GM12878 (cell line): ENCODE data around the gene DPP4. TPM values are rescaled to one million over a fixed set of nuclear protein-coding genes. Genes with fewer than 3 reads are reported as not detected.

ENCODE experiments used
- ATAC-seq: fragments of 200-7000 bp; cut with Tn5 transposase; 3 replicates; pipeline ENCODE4 v1.9.1; 2020; ENCODE audit warnings: mild to moderate bottlenecking, moderate library complexity
- BruUV-seq: library from RNA; stranded (reverse); fragments of 400-500 nt; replicated peaks from 2 replicates; lab custom pipeline; 2021; lab: Mats Ljungman, UMichigan
- CTCF ChIA-PET: fragments of 300-600 bp; sonication (Branson Sonifier 250); formaldehyde crosslinking; extraction: SDS; loops from one replicate; lab custom pipeline; 2021; ENCODE audit warnings: inconsistent platforms; lab: Yijun Ruan, JAX
- POLR2A ChIA-PET: fragments of 350-600 bp; formaldehyde crosslinking; extraction: SDS; loops from one replicate; lab custom pipeline; 2021; ENCODE audit warnings: inconsistent platforms; lab: Charles Lee
- RAD21 ChIA-PET: fragments of 300-600 bp; sonication (Branson Sonifier 250); formaldehyde crosslinking; loops from one replicate; lab custom pipeline; 2023; ENCODE audit warnings: antibody characterized with exemption; ENCODE audit not compliant: unreplicated experiment; lab: Charles Lee
- SMC1A ChIA-PET: fragments of 300-600 bp; sonication (Branson Sonifier 250); formaldehyde crosslinking; loops from one replicate; lab custom pipeline; 2023; ENCODE audit not compliant: unreplicated experiment, uncharacterized antibody; lab: Charles Lee
- DNase-seq: peaks from one replicate; pipeline ENCODE4 v3.0.0-alpha.2; 2011; ENCODE audit warnings: low read depth, low spot score
- FAIRE-seq: peaks from 3 replicates; lab custom pipeline; 2011; peaks lifted over from hg19 to GRCh38; lab: Jason Lieb, UNC
- H2AFZ ChIP-seq: 2 replicates; pipeline ENCODE4 v1.6.0; 2011; ENCODE audit warnings: low read depth, low read length, control low read depth; ENCODE audit not compliant: control insufficient read depth
- H3K27ac ChIP-seq: 2 replicates; pipeline ENCODE4 v1.5.1; 2011; ENCODE audit warnings: control low read depth; ENCODE audit not compliant: control insufficient read depth, insufficient read depth
- H3K27me3 ChIP-seq, 2 experiments: replicated peaks in 1 of 2; 2 replicates each; pipeline versions ENCODE4 v1.6.0 to v1.6.1; 2011; ENCODE audit warnings: low read length in 1 of 2; ENCODE audit not compliant: control insufficient read depth in 2 of 2, insufficient read depth in 2 of 2
- H3K36me3 ChIP-seq, 2 experiments: 2 replicates each; pipeline ENCODE4 v1.5.1; 2011; ENCODE audit warnings: low read length in 1 of 2; ENCODE audit not compliant: control insufficient read depth in 2 of 2, insufficient read depth in 2 of 2
- H3K4me1 ChIP-seq: 2 replicates; pipeline ENCODE4 v1.6.1; 2011; ENCODE audit warnings: mild to moderate bottlenecking, low read length, moderate library complexity, mixed read lengths; ENCODE audit not compliant: control insufficient read depth, insufficient read depth
- H3K4me2 ChIP-seq: 2 replicates; pipeline ENCODE4 v1.6.0; 2011; ENCODE audit warnings: control low read depth; ENCODE audit not compliant: control insufficient read depth, insufficient read depth
- H3K4me3 ChIP-seq: fragments of 200-600 bp; sonication (generic); 2 replicates; pipeline ENCODE4 v1.5.1; 2016
- H3K79me2 ChIP-seq: 2 replicates; pipeline ENCODE4 v1.6.0; 2011; ENCODE audit warnings: low read length; ENCODE audit not compliant: control insufficient read depth, insufficient read depth
- H3K9ac ChIP-seq: 2 replicates; pipeline ENCODE4 v1.8.0; 2011; ENCODE audit warnings: low read length, control low read depth, mixed read lengths; ENCODE audit not compliant: control insufficient read depth, insufficient read depth
- H3K9me3 ChIP-seq: replicated peaks from 3 replicates; pipeline ENCODE4 v1.5.1; 2011; ENCODE audit warnings: mild to moderate bottlenecking, low read length; ENCODE audit not compliant: control insufficient read depth, insufficient read depth
- H4K20me1 ChIP-seq: 2 replicates; pipeline ENCODE4 v1.6.0; 2011; ENCODE audit not compliant: control insufficient read depth, insufficient read depth
- BMI1 ChIP-seq: fragments of 450-650 bp; IDR thresholded peaks from 2 replicates; pipeline ENCODE4 v1.6.1; 2016; ENCODE audit warnings: mild to moderate bottlenecking, moderate library complexity, borderline replicate concordance
- CBX5 ChIP-seq: sonication (generic); IDR thresholded peaks from 2 replicates; pipeline ENCODE4 v1.6.1; 2016; ENCODE audit warnings: low read depth, moderate library complexity, mild to moderate bottlenecking, inconsistent platforms
- CHD2 ChIP-seq: IDR thresholded peaks from 2 replicates; pipeline ENCODE4 v1.6.1; 2011; ENCODE audit warnings: low read depth, low read length, improper control_type of control experiment, borderline replicate concordance
- CREB1 ChIP-seq: IDR thresholded peaks from 2 replicates; pipeline ENCODE4 v1.6.1; 2012; ENCODE audit warnings: low read depth, mild to moderate bottlenecking, inconsistent platforms
- EGR1 ChIP-seq, 2 experiments: IDR thresholded peaks; 1 replicate in 1 of 2; 2 replicates in 1 of 2; pipeline ENCODE4 v1.6.1; 2011 to 2012; ENCODE audit warnings: low read depth in 2 of 2, low read length in 2 of 2, borderline replicate concordance in 1 of 2, mild to moderate bottlenecking in 1 of 2, moderate library complexity in 1 of 2
- ESRRA ChIP-seq: IDR thresholded peaks from 2 replicates; pipeline ENCODE4 v1.6.1; 2012; ENCODE audit warnings: mild to moderate bottlenecking, low read length, improper control_type of control experiment
- ETV6 ChIP-seq, 2 experiments: fragments of 450-650 bp in 1 of 2; IDR thresholded peaks in 1 of 2; conservative IDR thresholded peaks in 1 of 2; 2 replicates each; pipeline ENCODE4 v1.6.1; 2014; ENCODE audit warnings: antibody characterized with exemption in 1 of 2, borderline replicate concordance in 1 of 2, low read depth in 1 of 2, mild to moderate bottlenecking in 1 of 2, moderate library complexity in 1 of 2
- FOXK2 ChIP-seq: fragments of 450-650 bp; IDR thresholded peaks from 2 replicates; pipeline ENCODE4 v1.6.1; 2017; ENCODE audit warnings: mild to moderate bottlenecking, moderate library complexity
- FOXM1 ChIP-seq: IDR thresholded peaks from 2 replicates; pipeline ENCODE4 v1.6.1; 2012; ENCODE audit warnings: low read depth, mild to moderate bottlenecking, inconsistent platforms, low read length, moderate library complexity
- IKZF2 ChIP-seq, 2 experiments: fragments of 450-650 bp; IDR thresholded peaks; 2 replicates each; pipeline ENCODE4 v1.6.1; 2017; ENCODE audit warnings: mild to moderate bottlenecking in 2 of 2, moderate library complexity in 2 of 2
- IRF4 ChIP-seq: IDR thresholded peaks from 2 replicates; pipeline ENCODE4 v1.6.1; 2011; ENCODE audit warnings: low read depth, low read length
- KAT2A ChIP-seq: conservative IDR thresholded peaks from 2 replicates; pipeline ENCODE4 v1.6.1; 2011; ENCODE audit warnings: low read depth, low read length; ENCODE audit not compliant: control insufficient read depth
- MEF2B ChIP-seq: fragments of 450-650 bp; IDR thresholded peaks from 2 replicates; pipeline ENCODE4 v1.6.1; 2018; ENCODE audit warnings: mild to moderate bottlenecking, moderate library complexity; ENCODE audit not compliant: partially characterized antibody, poor library complexity, severe bottlenecking
- NR2F1 ChIP-seq: fragments of 450-650 bp; conservative IDR thresholded peaks from 2 replicates; pipeline ENCODE4 v1.6.1; 2017; ENCODE audit warnings: mild to moderate bottlenecking
- POLR2AphosphoS2 ChIP-seq: IDR thresholded peaks from 2 replicates; pipeline ENCODE4 v1.6.1; 2011; ENCODE audit warnings: low read depth, mild to moderate bottlenecking, low read length, improper control_type of control experiment, moderate library complexity
- SIX5 ChIP-seq: IDR thresholded peaks from 2 replicates; pipeline ENCODE4 v1.6.1; 2011; ENCODE audit warnings: mild to moderate bottlenecking, low read depth, low read length, moderate library complexity; ENCODE audit not compliant: severe bottlenecking
- SUPT20H ChIP-seq: IDR thresholded peaks from 2 replicates; pipeline ENCODE4 v1.6.1; 2011; ENCODE audit warnings: low read depth, mild to moderate bottlenecking, low read length, moderate library complexity, borderline replicate concordance; ENCODE audit not compliant: control insufficient read depth
- TCF12 ChIP-seq: IDR thresholded peaks from 2 replicates; pipeline ENCODE4 v1.6.1; 2011; ENCODE audit warnings: low read depth, mild to moderate bottlenecking, low read length
- WGBS: methylation state at CpG from one replicate; pipeline ENCODE4 v1.1.6; 2016; ENCODE audit warnings: low lambda C conversion rate; ENCODE audit not compliant: insufficient replicate concordance, insufficient coverage; ENCODE audit errors: missing lambda C conversion rate; 5-methylcytosine and 5-hydroxymethylcytosine counted together
- in situ Hi-C: fragments of 300-500 bp; cut with MboI; formaldehyde crosslinking; loops from 9 replicates; pipeline ENCODE4 v1.14.3; 2018; ENCODE audit warnings: mixed read lengths
- intact Hi-C: fragments of 100-400 bp; cut with micrococcal nuclease; formaldehyde crosslinking; loops from one replicate; pipeline ENCODE4 v1.14.2; 2022; ENCODE audit not compliant: unreplicated experiment
- polyA plus RNA-seq, 11 experiments: library from polyadenylated mRNA; depleted of rRNA in 4 of 11; unstranded in 6 of 11; stranded (reverse) in 5 of 11; fragments of >200 nt; fragmentation: Nextera tagmentation in 4 of 11; fragmentation: Illumina TruSeq in 1 of 11; extraction: Ambion mirVana in 4 of 11; extraction: Trizol in 1 of 11; gene quantifications; 1 replicate in 1 of 11; 2 replicates in 10 of 11; pipeline versions ENCODE4 v1.2.1 to v1.2.3, GENCODE V29; 2011 to 2016; ENCODE audit warnings: inconsistent platforms in 2 of 11, missing spikeins in 2 of 11, low read depth in 1 of 11
- total RNA-seq, 4 experiments: library from RNA; depleted of rRNA in 3 of 4; stranded (reverse); fragments of >200 nt in 3 of 4; fragmentation: Illumina TruSeq in 1 of 4; extraction: Trizol in 1 of 4; gene quantifications; 2 replicates each; pipeline versions ENCODE4 v1.2.1 to v1.2.3, GENCODE V29; 2013 to 2021
- TF ChIP-seq, protein P1 (sequence below): IDR thresholded peaks from 2 replicates; pipeline ENCODE4 v1.6.1; 2012; ENCODE audit warnings: low read depth, low read length, improper control_type of control experiment

DPP4 gene
- total and polyA plus RNA-seq, 10 of the 15 experiments (the other 5 are each of a cell fraction or from before 2014, with no cell fraction given) = 4.1 to 11.4 (median 9.3) TPM

DNA sequence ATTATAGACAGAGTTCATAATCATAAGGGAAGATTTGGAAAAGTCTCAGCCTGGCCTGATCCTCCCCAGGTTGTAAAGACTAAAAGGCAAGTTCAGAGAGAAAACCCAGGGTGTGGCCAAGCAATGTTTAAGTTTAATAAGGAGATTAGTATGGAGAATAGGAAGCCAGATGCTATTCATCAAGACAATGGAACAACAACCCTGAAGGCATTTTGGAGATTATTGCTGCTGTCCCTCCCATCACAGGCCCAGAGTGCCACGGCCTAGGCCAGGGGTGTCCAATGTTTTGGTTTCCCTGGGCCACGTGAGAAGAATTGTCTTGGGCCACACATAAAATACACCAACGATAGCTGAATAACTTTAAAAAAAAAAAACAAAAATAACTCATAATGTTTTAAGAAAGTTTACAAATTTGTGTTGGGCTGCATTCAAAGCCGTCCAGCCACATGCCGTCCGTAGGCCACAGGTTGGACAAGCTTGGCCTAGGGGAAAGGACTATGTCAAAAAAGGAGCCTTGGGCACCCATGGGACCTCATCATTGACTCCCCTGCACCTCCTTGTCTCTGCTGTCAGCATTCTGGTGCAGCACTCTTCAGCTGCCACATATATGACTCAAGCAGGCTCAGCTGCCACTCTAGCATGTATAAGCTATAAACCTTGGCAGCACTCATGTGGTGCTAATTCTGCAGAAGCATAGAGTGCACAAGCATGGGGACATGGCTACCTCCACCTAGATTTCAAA lies 20.8 kb downstream of the DPP4 start:
- 53% methylated on average over 6 of the region's 6 CpGs for WGBS
- no TSS peak for BruUV-seq
- ChIA-PET RAD21 (no interaction called here), SMC1A (interaction anchor here (1.6 kb wide), 1 partner anchor 18 kb away, joined by 4 read pairs; no protein-coding TSS in a partner anchor), POLR2A (no interaction called here), CTCF (interaction anchor here (0.7 kb wide), 1 partner anchor 22 kb away, joined by 3 read pairs; no protein-coding TSS in a partner anchor)
- Histone ChIP-seq H3K27me3 (no peaks in the 10 kb centered on the region), H3K27ac (no peak overlapping the region), H4K20me1 (no peaks in the 10 kb centered on the region), H2AFZ (no peak overlapping the region), H3K4me2 (no peak overlapping the region), H3K4me3 (no peak overlapping the region), H3K36me3 (no peaks in the 10 kb centered on the region), H3K9ac (no peak overlapping the region), H3K4me1 (peaks cover 16% of the 10 kb centered on the region), H3K79me2 (no peaks in the 10 kb centered on the region), H3K9me3 (peaks cover 12% of the 10 kb centered on the region)
- TF ChIP-seq FOXK2 = no peak
- TF ChIP-seq, protein P1, sequence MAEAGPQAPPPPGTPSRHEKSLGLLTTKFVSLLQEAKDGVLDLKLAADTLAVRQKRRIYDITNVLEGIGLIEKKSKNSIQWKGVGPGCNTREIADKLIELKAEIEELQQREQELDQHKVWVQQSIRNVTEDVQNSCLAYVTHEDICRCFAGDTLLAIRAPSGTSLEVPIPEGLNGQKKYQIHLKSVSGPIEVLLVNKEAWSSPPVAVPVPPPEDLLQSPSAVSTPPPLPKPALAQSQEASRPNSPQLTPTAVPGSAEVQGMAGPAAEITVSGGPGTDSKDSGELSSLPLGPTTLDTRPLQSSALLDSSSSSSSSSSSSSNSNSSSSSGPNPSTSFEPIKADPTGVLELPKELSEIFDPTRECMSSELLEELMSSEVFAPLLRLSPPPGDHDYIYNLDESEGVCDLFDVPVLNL = no peak
- no peak for TF ChIP-seq SUPT20H
- TF ChIP-seq CHD2 = no peak
- TF ChIP-seq MEF2B = no peak
- no peak for TF ChIP-seq POLR2AphosphoS2
- no peak for TF ChIP-seq EGR1 (IDR thresholded peaks at IDR 0.05; ENCODE audit: borderline replicate concordance in 1 of 2, low read depth in 2 of 2, low read length in 2 of 2)
- TF ChIP-seq IKZF2 (IDR thresholded peaks at IDR 0.05) = no peak
- TF ChIP-seq SIX5 = no peak
- TF ChIP-seq ETV6 (conservative IDR thresholded peaks at IDR 0.05 in 1 of 2, IDR thresholded peaks at IDR 0.05 in 1 of 2; ENCODE audit: borderline replicate concordance in 1 of 2, low read depth in 1 of 2) = no peak
- TF ChIP-seq FOXM1 = no peak
- TF ChIP-seq NR2F1 = no peak
- TF ChIP-seq BMI1 = no peak
- no peak for TF ChIP-seq KAT2A
- no peak for TF ChIP-seq CBX5
- no peak for TF ChIP-seq TCF12
- TF ChIP-seq CREB1 = no peak
- TF ChIP-seq IRF4 = no peak
- TF ChIP-seq ESRRA = no peak
- in situ Hi-C loops = no loop called here
- intact Hi-C loops = no loop called here
- no peak for DNase-seq
- ATAC-seq = no peak
- no peak for FAIRE-seq
